ENCODE data around the gene CELA3A.

DNA sequence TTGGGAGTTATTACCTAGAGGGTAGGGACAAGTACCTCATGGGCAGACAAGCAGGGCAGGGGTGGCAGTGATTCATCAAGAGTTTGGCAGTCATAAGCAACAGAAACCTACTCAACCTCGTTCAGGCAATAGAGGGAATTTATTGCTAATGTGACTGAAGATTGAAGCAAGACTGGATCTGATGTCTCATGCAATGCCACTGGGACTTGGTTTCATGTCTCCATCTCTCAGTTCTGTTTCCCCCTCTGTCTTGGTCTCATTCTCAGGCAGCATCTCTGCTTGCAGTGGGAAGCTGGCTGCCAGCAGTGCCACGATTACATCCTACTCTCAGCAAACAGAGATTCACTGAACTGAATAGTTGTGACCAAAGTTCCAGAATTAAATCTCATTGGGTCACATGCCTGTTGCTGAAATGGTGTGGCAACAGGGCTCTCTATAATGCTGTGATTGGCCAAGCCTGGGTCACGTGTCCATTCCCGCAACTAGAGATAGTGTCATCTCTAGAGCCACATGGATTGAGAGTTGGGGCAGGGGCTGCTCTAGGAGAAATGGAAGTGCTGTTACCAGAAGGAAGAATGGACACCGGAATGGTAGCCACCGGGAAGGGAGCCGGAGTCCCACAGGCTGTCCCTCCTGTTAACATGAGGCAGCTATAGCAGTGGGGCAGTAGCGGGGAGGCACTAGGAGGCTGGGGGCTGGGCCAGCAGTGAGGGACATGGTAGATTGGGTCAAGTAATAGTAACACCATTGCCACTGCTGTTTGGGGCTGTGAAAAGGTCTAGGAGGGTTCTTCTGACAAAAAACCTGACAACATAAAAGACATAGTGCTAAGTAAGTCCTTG is 47.1 kb downstream of the CELA3A start:
- TF ChIP-seq, protein P1, sequence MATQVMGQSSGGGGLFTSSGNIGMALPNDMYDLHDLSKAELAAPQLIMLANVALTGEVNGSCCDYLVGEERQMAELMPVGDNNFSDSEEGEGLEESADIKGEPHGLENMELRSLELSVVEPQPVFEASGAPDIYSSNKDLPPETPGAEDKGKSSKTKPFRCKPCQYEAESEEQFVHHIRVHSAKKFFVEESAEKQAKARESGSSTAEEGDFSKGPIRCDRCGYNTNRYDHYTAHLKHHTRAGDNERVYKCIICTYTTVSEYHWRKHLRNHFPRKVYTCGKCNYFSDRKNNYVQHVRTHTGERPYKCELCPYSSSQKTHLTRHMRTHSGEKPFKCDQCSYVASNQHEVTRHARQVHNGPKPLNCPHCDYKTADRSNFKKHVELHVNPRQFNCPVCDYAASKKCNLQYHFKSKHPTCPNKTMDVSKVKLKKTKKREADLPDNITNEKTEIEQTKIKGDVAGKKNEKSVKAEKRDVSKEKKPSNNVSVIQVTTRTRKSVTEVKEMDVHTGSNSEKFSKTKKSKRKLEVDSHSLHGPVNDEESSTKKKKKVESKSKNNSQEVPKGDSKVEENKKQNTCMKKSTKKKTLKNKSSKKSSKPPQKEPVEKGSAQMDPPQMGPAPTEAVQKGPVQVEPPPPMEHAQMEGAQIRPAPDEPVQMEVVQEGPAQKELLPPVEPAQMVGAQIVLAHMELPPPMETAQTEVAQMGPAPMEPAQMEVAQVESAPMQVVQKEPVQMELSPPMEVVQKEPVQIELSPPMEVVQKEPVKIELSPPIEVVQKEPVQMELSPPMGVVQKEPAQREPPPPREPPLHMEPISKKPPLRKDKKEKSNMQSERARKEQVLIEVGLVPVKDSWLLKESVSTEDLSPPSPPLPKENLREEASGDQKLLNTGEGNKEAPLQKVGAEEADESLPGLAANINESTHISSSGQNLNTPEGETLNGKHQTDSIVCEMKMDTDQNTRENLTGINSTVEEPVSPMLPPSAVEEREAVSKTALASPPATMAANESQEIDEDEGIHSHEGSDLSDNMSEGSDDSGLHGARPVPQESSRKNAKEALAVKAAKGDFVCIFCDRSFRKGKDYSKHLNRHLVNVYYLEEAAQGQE (IDR thresholded peaks at IDR 0.05; ENCODE audit: insufficient read depth in 1 of 2, low read depth in 2 of 2, low read length in 2 of 2) = no peak
- TF ChIP-seq POLR2AphosphoS5 (IDR thresholded peaks at IDR 0.05; ENCODE audit: low read depth, low read length) = no peak
- no peak for TF ChIP-seq FOXP2 (optimal IDR thresholded peaks at IDR 0.05; ENCODE audit: borderline replicate concordance, extremely low read depth, extremely low read length, insufficient read depth)
